B cell (primary cell): ENCODE results near the gene DNAH6. TPM values are rescaled to one million over a fixed set of nuclear protein-coding genes. Genes with fewer than 3 reads are reported as not detected.

Source experiments
- ATAC-seq: fragments of 200-7000 bp; cut with Tn5 transposase; one replicate; pipeline ENCODE4 v1.10.0; 2021; ENCODE audit warnings: low read depth, mild to moderate bottlenecking, moderate number of reproducible peaks, moderate library complexity
- CTCF ChIA-PET: fragments of 350-600 bp; sonication (Branson Sonifier 250); formaldehyde crosslinking; loops from one replicate; lab custom pipeline; 2021; ENCODE audit warnings: antibody characterized with exemption, inconsistent platforms; lab: Charles Lee
- POLR2A ChIA-PET: fragments of 350-600 bp; sonication (Branson Sonifier 250); formaldehyde crosslinking; loops from one replicate; lab custom pipeline; 2021; ENCODE audit warnings: antibody characterized with exemption; lab: Charles Lee
- DNase-seq: peaks from one replicate; pipeline ENCODE4 v3.0.0; 2013
- H2AFZ ChIP-seq: 2 replicates; pipeline ENCODE4 v1.6.1; 2012; ENCODE audit warnings: mild to moderate bottlenecking, low read depth, low read length; ENCODE audit not compliant: insufficient read depth, poor library complexity, severe bottlenecking
- H3K27ac ChIP-seq, 2 donors: 1 replicate in 1 of 2; 2 replicates in 1 of 2; pipeline ENCODE4 v1.5.1; 2012 to 2013; ENCODE audit warnings: low read length in 2 of 2, mild to moderate bottlenecking in 2 of 2, moderate library complexity in 1 of 2
- H3K27me3 ChIP-seq, 4 experiments: fragments of 200-600 bp in 1 of 4; sonication (generic) in 1 of 4; replicated peaks in 1 of 4; 1 replicate in 2 of 4; 2 replicates in 2 of 4; pipeline versions ENCODE4 v1.6.1 to v1.7.0; 2013 to 2016; ENCODE audit warnings: low read length in 3 of 4, mild to moderate bottlenecking in 2 of 4, mixed read lengths in 1 of 4, moderate library complexity in 1 of 4; ENCODE audit not compliant: insufficient read depth in 4 of 4, control insufficient read depth in 3 of 4; ENCODE audit errors: control extremely low read depth in 1 of 4
- H3K36me3 ChIP-seq, 2 experiments: replicated peaks in 1 of 2; 1 replicate in 1 of 2; 2 replicates in 1 of 2; pipeline versions ENCODE4 v1.6.1 to v1.7.1; 2013; ENCODE audit warnings: low read length in 1 of 2; ENCODE audit not compliant: insufficient read depth in 2 of 2, control insufficient read depth in 1 of 2; ENCODE audit errors: control extremely low read depth in 1 of 2, extremely low read depth in 1 of 2
- H3K4me1 ChIP-seq, 2 donors: fragments of 200-600 bp in 1 of 2; sonication (generic) in 1 of 2; 1 replicate in 1 of 2; 2 replicates in 1 of 2; pipeline versions ENCODE4 v1.5.1 to v1.6.1; 2013 to 2017; ENCODE audit warnings: low read length in 2 of 2; ENCODE audit not compliant: control insufficient read depth in 2 of 2, insufficient read depth in 2 of 2
- H3K4me2 ChIP-seq: replicated peaks from 2 replicates; pipeline ENCODE3; 2012; ENCODE audit warnings: mild to moderate bottlenecking, low read depth, low read length; ENCODE audit not compliant: poor library complexity, severe bottlenecking
- H3K4me3 ChIP-seq, 5 experiments: fragments of 200-600 bp in 1 of 5; sonication (generic) in 1 of 5; 1 replicate in 3 of 5; 2 replicates in 2 of 5; pipeline versions ENCODE4 v1.5.1 to v1.7.0; 2011 to 2016; ENCODE audit warnings: low read length in 4 of 5, mild to moderate bottlenecking in 4 of 5, low read depth in 2 of 5, control low read depth in 1 of 5, moderate library complexity in 1 of 5; ENCODE audit not compliant: insufficient read depth in 1 of 5; ENCODE audit errors: control extremely low read depth in 1 of 5, extremely low read depth in 1 of 5
- H3K79me2 ChIP-seq: fragments of 200-600 bp; sonication (generic); one replicate; pipeline ENCODE4 v1.6.0; 2016; ENCODE audit warnings: low read length; ENCODE audit not compliant: control insufficient read depth, insufficient read depth
- H3K9ac ChIP-seq: fragments of 200-600 bp; sonication (generic); 2 replicates; pipeline ENCODE4 v1.6.1; 2017; ENCODE audit warnings: mild to moderate bottlenecking, low read length, moderate library complexity
- H3K9me3 ChIP-seq, 3 donors: one replicate each; pipeline versions ENCODE4 v1.6.1 to v1.7.1; 2013; ENCODE audit warnings: low read length in 2 of 3; ENCODE audit not compliant: control insufficient read depth in 2 of 3, insufficient read depth in 1 of 3; ENCODE audit errors: control extremely low read depth in 1 of 3
- H4K20me1 ChIP-seq: 2 replicates; pipeline ENCODE4 v1.6.0; 2012; ENCODE audit warnings: mild to moderate bottlenecking, low read length; ENCODE audit not compliant: insufficient read depth, control insufficient read depth, poor library complexity, severe bottlenecking
- H3K27ac Mint-ChIP-seq: one replicate; pipeline ENCODE4 v1.8.0; 2021; ENCODE audit warnings: mixed read lengths
- H3K27me3 Mint-ChIP-seq: one replicate; pipeline ENCODE4 v1.8.0; 2021; ENCODE audit warnings: mixed read lengths
- H3K4me1 Mint-ChIP-seq: one replicate; pipeline ENCODE4 v1.8.0; 2021; ENCODE audit warnings: mixed read lengths
- H3K4me3 Mint-ChIP-seq: one replicate; pipeline ENCODE4 v1.8.0; 2021; ENCODE audit warnings: mixed read lengths
- H3K9me3 Mint-ChIP-seq: one replicate; pipeline ENCODE4 v1.8.0; 2022; ENCODE audit warnings: mixed read lengths; ENCODE audit not compliant: insufficient read depth
- EZH2 ChIP-seq: IDR thresholded peaks from 2 replicates; pipeline ENCODE4 v1.6.1; 2012; ENCODE audit warnings: borderline replicate concordance, low read depth, mild to moderate bottlenecking, moderate library complexity, low read length; ENCODE audit not compliant: insufficient read depth, poor library complexity, severe bottlenecking
- WGBS: methylation state at CpG from one replicate; pipeline ENCODE4 v1.1.5; 2013; ENCODE audit warnings: missing lambda C conversion rate; ENCODE audit not compliant: insufficient coverage; 5-methylcytosine and 5-hydroxymethylcytosine counted together
- intact Hi-C: fragments of 100-400 bp; cut with micrococcal nuclease; formaldehyde crosslinking; loops from one replicate; pipeline ENCODE4 v1.10.0; 2022
- polyA plus RNA-seq: library from polyadenylated mRNA; depleted of rRNA; stranded (reverse); fragments of >200 nt; gene quantifications from 2 replicates; pipeline ENCODE4 v1.2.3, GENCODE V29; 2012
- total RNA-seq, 2 donors: library from RNA; stranded (reverse); fragments of 120-200 nt in 1 of 2; gene quantifications; 1 replicate in 1 of 2; 2 replicates in 1 of 2; pipeline versions ENCODE4 v1.2.3 to v1.2.4, GENCODE V29; 2013 to 2022
- TF ChIP-seq, protein P1 (sequence below): fragments of 200-600 bp; IDR thresholded peaks from one replicate; pipeline ENCODE4 v1.8.0; 2022; ENCODE audit warnings: antibody characterized with exemption, mild to moderate bottlenecking

DNAH6 gene
- total and polyA plus RNA-seq, 2 donors (not counting 1 experiment from before 2014, with no cell fraction given) = 0.01 to 1.9 TPM

DNA sequence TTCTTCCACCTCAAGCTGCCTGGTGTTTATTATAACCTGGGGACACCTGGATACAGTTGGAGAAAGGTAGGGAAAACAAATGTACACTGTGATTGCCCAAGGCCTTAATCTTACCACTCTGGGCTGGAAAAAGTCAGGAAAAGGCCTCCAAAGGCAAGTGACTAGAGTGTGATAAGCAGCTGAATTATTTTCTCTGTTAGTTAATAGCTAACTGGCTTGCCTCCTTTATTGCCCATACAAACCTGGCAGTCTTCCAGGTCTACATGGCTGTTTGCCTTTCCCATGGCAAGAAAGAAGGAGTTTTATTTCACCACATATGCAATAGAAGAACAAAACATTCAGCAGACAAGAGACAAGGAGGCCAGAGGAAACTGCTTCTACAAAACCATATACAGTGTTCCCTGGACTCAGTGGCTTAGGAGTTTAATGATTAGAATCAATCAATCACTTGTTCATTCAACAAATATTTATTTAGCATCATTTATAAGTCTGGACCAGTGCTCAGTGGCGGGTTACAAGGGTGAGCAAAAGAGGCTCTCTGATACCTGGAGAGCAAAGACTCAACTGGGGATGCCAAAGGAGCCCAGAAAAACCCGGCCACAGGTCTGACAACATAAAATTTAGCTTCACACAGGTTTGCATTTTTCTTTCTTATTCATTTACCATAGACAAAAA, 29.7 kb upstream of the DNAH6 start:
- H3K79me2 ChIP-seq = no peaks in the 10 kb centered on the region
- no peak overlapping the region for H3K27ac Mint-ChIP-seq
- H3K9me3 Mint-ChIP-seq = no peaks in the 10 kb centered on the region
- H3K27me3 Mint-ChIP-seq = no peaks in the 10 kb centered on the region
- ATAC-seq (no peak), DNase-seq (no peak)
- ChIA-PET POLR2A (no interaction called here), CTCF (no interaction called here)
- no peak overlapping the region for H3K4me3 ChIP-seq
- H3K36me3 ChIP-seq = no peaks in the 10 kb centered on the region
- H3K27ac ChIP-seq = no peak overlapping the region
- H3K27me3 ChIP-seq = no peaks in the 10 kb centered on the region
- no peak overlapping the region for H2AFZ ChIP-seq
- H3K4me3 Mint-ChIP-seq = no peak overlapping the region
- no peak overlapping the region for H3K9ac ChIP-seq
- TF ChIP-seq, protein P1, sequence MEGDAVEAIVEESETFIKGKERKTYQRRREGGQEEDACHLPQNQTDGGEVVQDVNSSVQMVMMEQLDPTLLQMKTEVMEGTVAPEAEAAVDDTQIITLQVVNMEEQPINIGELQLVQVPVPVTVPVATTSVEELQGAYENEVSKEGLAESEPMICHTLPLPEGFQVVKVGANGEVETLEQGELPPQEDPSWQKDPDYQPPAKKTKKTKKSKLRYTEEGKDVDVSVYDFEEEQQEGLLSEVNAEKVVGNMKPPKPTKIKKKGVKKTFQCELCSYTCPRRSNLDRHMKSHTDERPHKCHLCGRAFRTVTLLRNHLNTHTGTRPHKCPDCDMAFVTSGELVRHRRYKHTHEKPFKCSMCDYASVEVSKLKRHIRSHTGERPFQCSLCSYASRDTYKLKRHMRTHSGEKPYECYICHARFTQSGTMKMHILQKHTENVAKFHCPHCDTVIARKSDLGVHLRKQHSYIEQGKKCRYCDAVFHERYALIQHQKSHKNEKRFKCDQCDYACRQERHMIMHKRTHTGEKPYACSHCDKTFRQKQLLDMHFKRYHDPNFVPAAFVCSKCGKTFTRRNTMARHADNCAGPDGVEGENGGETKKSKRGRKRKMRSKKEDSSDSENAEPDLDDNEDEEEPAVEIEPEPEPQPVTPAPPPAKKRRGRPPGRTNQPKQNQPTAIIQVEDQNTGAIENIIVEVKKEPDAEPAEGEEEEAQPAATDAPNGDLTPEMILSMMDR = no peak
- no peak for TF ChIP-seq EZH2
- no peaks in the 10 kb centered on the region for H3K4me1 Mint-ChIP-seq
- H4K20me1 ChIP-seq = no peaks in the 10 kb centered on the region
- H3K4me2 ChIP-seq = no peak overlapping the region
- H3K9me3 ChIP-seq = no peaks in the 10 kb centered on the region
- intact Hi-C loops = no loop called here
- H3K4me1 ChIP-seq = no peaks in the 10 kb centered on the region
- WGBS = no CpG with 5 or more reads among the region's 2 CpGs

DNA sequence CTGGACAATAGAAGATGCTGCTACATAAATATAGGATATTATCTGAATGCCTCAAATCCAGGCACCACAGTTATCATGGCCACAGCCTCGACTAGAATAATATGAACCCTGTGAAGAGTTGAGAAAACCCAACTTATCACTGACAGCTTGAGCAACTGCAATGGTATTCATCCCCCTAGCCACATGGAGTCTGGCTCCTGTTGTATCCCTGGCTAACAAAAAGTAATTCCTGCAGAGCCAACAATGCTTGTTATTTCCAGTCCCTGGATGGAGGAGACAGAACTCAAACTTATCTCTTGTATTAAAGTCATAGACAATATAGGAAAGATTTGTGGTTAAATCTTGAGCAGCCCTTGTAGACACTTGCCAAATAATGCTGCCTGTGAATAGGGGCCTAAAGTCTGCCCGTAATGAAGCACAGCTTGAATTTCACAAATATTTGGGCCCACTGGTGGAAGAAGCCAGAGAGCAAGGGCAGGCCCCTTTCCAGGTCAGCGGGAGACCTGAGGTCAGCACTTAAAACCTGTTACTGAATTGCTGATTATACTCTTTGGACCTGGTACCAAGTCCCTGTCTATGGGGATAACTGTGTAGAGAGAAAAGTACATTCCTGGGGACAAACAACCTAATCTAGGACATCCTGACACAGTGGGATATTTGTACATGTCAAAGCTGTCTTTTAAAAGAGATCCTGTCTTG, 28.9 kb upstream of the DNAH6 start:
- no peak for ATAC-seq
- no peak overlapping the region for H2AFZ ChIP-seq
- no peaks in the 10 kb centered on the region for H3K9me3 Mint-ChIP-seq
- no peak overlapping the region for H3K4me3 ChIP-seq
- no peak overlapping the region for H3K4me3 Mint-ChIP-seq
- H3K27me3 ChIP-seq = no peaks in the 10 kb centered on the region
- ChIA-PET CTCF (no interaction called here), POLR2A (no interaction called here)
- H3K27ac ChIP-seq = no peak overlapping the region
- H3K4me2 ChIP-seq = no peak overlapping the region
- H4K20me1 ChIP-seq = no peaks in the 10 kb centered on the region
- no peaks in the 10 kb centered on the region for H3K9me3 ChIP-seq
- no peaks in the 10 kb centered on the region for H3K79me2 ChIP-seq
- intact Hi-C loops = no loop called here
- DNase-seq = no peak
- no peak overlapping the region for H3K9ac ChIP-seq
- no peaks in the 10 kb centered on the region for H3K27me3 Mint-ChIP-seq
- WGBS = 40% methylated on average over 2 of the region's 3 CpGs
- no peaks in the 10 kb centered on the region for H3K4me1 ChIP-seq
- H3K4me1 Mint-ChIP-seq = no peaks in the 10 kb centered on the region
- TF ChIP-seq, protein P1 = no peak
- TF ChIP-seq EZH2 = no peak
- H3K27ac Mint-ChIP-seq = no peak overlapping the region
- no peaks in the 10 kb centered on the region for H3K36me3 ChIP-seq
